ENCODE results near the gene MADCAM1.

GRCh38 chr19:465056-465816 lies 31.1 kb upstream of the MADCAM1 start:
- TF ChIP-seq, protein P1, sequence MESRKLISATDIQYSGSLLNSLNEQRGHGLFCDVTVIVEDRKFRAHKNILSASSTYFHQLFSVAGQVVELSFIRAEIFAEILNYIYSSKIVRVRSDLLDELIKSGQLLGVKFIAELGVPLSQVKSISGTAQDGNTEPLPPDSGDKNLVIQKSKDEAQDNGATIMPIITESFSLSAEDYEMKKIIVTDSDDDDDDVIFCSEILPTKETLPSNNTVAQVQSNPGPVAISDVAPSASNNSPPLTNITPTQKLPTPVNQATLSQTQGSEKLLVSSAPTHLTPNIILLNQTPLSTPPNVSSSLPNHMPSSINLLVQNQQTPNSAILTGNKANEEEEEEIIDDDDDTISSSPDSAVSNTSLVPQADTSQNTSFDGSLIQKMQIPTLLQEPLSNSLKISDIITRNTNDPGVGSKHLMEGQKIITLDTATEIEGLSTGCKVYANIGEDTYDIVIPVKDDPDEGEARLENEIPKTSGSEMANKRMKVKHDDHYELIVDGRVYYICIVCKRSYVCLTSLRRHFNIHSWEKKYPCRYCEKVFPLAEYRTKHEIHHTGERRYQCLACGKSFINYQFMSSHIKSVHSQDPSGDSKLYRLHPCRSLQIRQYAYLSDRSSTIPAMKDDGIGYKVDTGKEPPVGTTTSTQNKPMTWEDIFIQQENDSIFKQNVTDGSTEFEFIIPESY (IDR thresholded peaks at IDR 0.05), result no peak
- TF ChIP-seq, protein P2, sequence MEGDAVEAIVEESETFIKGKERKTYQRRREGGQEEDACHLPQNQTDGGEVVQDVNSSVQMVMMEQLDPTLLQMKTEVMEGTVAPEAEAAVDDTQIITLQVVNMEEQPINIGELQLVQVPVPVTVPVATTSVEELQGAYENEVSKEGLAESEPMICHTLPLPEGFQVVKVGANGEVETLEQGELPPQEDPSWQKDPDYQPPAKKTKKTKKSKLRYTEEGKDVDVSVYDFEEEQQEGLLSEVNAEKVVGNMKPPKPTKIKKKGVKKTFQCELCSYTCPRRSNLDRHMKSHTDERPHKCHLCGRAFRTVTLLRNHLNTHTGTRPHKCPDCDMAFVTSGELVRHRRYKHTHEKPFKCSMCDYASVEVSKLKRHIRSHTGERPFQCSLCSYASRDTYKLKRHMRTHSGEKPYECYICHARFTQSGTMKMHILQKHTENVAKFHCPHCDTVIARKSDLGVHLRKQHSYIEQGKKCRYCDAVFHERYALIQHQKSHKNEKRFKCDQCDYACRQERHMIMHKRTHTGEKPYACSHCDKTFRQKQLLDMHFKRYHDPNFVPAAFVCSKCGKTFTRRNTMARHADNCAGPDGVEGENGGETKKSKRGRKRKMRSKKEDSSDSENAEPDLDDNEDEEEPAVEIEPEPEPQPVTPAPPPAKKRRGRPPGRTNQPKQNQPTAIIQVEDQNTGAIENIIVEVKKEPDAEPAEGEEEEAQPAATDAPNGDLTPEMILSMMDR (IDR thresholded peaks at IDR 0.05 in 2 of 3, conservative IDR thresholded peaks at IDR 0.05 in 1 of 3; ENCODE audit: control insufficient read depth in 2 of 3, extremely low read depth in 1 of 3, insufficient read depth in 1 of 3, low read depth in 3 of 3, low read length in 3 of 3), result no peak
- TF ChIP-seq, protein P3, sequence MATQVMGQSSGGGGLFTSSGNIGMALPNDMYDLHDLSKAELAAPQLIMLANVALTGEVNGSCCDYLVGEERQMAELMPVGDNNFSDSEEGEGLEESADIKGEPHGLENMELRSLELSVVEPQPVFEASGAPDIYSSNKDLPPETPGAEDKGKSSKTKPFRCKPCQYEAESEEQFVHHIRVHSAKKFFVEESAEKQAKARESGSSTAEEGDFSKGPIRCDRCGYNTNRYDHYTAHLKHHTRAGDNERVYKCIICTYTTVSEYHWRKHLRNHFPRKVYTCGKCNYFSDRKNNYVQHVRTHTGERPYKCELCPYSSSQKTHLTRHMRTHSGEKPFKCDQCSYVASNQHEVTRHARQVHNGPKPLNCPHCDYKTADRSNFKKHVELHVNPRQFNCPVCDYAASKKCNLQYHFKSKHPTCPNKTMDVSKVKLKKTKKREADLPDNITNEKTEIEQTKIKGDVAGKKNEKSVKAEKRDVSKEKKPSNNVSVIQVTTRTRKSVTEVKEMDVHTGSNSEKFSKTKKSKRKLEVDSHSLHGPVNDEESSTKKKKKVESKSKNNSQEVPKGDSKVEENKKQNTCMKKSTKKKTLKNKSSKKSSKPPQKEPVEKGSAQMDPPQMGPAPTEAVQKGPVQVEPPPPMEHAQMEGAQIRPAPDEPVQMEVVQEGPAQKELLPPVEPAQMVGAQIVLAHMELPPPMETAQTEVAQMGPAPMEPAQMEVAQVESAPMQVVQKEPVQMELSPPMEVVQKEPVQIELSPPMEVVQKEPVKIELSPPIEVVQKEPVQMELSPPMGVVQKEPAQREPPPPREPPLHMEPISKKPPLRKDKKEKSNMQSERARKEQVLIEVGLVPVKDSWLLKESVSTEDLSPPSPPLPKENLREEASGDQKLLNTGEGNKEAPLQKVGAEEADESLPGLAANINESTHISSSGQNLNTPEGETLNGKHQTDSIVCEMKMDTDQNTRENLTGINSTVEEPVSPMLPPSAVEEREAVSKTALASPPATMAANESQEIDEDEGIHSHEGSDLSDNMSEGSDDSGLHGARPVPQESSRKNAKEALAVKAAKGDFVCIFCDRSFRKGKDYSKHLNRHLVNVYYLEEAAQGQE (IDR thresholded peaks at IDR 0.05; ENCODE audit: low read depth, low read length), result no peak
- TF ChIP-seq POLR2AphosphoS5 (IDR thresholded peaks at IDR 0.05; ENCODE audit: low read length), result no peak
- no peak for TF ChIP-seq EZH2 (IDR thresholded peaks at IDR 0.05; ENCODE audit: borderline replicate concordance, control insufficient read depth, low read depth, low read length)
- TF ChIP-seq, protein P4, sequence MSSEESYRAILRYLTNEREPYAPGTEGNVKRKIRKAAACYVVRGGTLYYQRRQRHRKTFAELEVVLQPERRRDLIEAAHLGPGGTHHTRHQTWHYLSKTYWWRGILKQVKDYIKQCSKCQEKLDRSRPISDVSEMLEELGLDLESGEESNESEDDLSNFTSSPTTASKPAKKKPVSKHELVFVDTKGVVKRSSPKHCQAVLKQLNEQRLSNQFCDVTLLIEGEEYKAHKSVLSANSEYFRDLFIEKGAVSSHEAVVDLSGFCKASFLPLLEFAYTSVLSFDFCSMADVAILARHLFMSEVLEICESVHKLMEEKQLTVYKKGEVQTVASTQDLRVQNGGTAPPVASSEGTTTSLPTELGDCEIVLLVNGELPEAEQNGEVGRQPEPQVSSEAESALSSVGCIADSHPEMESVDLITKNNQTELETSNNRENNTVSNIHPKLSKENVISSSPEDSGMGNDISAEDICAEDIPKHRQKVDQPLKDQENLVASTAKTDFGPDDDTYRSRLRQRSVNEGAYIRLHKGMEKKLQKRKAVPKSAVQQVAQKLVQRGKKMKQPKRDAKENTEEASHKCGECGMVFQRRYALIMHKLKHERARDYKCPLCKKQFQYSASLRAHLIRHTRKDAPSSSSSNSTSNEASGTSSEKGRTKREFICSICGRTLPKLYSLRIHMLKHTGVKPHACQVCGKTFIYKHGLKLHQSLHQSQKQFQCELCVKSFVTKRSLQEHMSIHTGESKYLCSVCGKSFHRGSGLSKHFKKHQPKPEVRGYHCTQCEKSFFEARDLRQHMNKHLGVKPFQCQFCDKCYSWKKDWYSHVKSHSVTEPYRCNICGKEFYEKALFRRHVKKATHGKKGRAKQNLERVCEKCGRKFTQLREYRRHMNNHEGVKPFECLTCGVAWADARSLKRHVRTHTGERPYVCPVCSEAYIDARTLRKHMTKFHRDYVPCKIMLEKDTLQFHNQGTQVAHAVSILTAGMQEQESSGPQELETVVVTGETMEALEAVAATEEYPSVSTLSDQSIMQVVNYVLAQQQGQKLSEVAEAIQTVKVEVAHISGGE (CRISPR knock-in tag; IDR thresholded peaks at IDR 0.05), result no peak
